GM23248 (cell line): ENCODE measurements around the gene PIGN.

ENCODE experiments used
- EZH2 ChIP-seq: fragments of 200-600 bp; sonication (generic); IDR thresholded peaks from 2 replicates; pipeline ENCODE4 v1.6.1; 2018; ENCODE audit warnings: antibody characterized with exemption, mild to moderate bottlenecking; ENCODE audit not compliant: insufficient read depth, poor library complexity, severe bottlenecking
- EZH2phosphoT487 ChIP-seq: fragments of 200-600 bp; sonication (generic); IDR thresholded peaks from 2 replicates; pipeline ENCODE4 v1.6.1; 2018; ENCODE audit warnings: antibody characterized with exemption, moderate library complexity, mild to moderate bottlenecking, low read depth; ENCODE audit not compliant: insufficient read depth

GRCh38 chr18:62126737-62127136, 60.1 kb downstream of the PIGN start:
- TF ChIP-seq EZH2phosphoT487 (no peak), EZH2 (no peak)
